Renal pelvis (tissue), 4 donors: ENCODE results near the gene FHIT. TPM values are rescaled to one million over a fixed set of nuclear protein-coding genes. Genes with fewer than 3 reads are reported as not detected.
A peak's percentile ranks its signal among the peaks of the same experiment; 100 is the strongest.

ENCODE experiments used
- DNase-seq: peaks from one replicate; pipeline ENCODE4 v3.0.0-alpha.2; 2013
- polyA plus RNA-seq, 3 donors: library from polyadenylated mRNA; unstranded; fragments of 120-200 nt; gene quantifications; one replicate each; pipeline ENCODE4 v1.2.1, GENCODE V29; 2013; ENCODE audit not compliant: insufficient read length in 3 of 3

FHIT gene
- polyA plus RNA-seq, 3 donors: 22.3 to 28.2 (median 25.5) TPM

DNA sequence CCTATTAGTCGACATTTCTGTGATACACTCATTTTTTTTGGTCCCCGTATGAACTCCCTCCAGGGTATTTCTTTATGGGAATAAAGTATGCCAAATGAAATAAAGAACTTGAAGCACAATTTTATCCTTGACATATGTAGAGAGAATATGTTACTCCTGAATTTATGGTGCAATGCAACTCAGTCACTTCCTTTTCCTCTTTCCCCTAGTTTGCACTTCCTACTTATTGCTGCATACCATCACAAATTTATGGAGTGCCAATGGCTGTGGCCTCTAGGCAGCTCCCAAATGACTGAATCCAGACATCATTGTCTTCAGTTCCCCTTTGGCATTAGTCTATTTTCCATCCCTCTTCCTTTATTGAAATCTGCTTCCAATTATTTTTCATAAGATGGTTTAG lies 403.5 kb downstream of the FHIT start:
- no peak for DNase-seq

DNA sequence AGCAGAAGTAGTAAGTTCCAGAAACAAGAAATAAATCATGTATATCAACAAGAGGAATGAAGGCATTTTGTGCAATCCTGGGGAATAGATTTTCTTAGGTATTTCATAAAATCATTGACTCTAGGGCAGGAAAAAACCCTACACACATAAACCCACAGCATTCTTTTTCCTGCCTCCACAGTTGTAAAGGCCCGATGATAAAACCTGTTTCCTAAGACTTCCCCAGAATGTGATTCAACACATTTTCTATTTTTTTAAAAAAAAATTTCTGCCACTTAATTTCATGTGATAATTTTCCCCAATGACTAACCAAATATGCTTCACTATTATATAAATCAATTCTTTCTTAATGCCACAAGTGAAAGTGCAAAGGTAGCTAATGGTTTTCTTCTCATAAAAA lies 407.0 kb downstream of the FHIT start:
- DNase-seq: no peak

DNA sequence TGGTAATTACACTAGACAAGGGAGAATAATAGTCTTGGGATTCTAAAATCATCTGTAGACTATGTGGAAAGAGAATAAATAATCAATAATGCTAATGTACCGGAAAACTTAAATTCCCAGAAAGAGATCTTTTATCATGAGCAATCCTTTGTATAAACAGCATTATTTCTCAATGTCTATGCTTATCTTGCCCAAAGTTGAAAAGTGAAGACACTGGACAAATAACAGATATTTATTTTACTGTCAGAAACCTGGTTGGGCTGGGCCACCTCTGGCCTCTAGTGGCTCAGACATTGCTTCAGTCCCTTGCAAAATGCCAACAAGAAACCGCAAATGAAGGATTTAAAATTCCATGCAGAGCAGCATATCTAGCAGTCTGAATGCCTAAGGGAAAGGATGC lies 409.9 kb downstream of the FHIT start:
- no peak for DNase-seq

DNA sequence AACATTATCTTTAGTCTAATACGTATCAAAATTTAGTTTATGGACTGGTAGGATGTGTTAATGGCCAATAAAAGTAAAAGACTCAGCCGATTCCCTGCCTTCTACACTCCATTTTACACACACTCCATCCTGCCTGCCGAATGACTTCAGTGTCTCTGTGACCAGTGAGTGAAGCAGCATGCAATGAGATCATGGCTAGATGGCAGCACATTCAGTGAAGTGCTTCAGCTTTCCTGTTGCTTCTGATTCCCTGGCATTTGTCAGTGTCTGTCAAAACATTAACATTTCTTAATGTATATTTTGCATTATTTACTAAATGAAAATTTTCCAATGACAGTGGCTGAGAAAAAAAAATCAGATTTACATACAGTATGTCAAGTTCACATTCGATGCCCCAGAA lies 412.0 kb downstream of the FHIT start:
- DNase-seq: no peak

DNA sequence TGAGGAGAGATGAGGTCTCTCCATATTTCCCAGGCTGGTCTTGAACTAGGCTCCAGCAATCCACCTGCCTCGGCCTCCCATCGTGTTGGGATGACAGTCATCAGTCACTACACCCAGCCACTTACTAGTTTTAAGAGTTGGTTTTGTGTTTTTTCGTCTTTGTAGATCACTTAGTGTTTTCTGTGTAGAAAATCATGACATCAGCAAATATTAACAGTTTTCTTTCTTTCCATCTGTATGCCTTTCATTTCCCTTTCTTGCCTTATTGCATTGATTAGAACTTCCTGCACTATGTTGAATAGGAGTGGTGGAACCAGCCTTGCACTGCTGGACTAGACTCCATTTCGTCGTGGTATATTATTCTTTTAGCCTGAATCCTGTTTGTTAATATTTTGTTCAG lies 415.5 kb downstream of the FHIT start:
- no peak for DNase-seq

DNA sequence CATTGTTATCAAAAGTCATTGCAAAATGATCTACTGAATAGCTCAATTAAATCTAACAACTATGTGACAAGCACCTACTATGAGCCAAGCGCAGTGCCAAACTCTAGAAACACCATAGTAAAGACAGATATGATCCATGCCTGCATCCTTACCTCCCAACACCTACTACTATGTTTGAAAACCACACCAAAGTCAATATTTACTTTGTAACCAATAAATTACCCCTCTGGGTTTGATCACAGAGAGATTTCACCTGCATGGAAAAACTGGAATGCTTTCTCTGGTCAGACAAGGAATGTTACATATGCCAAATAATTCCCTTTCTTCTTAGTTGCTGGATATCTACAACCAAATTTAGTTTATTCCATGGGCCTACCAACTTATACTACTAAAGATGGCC lies 422.2 kb downstream of the FHIT start:
- no peak for DNase-seq

DNA sequence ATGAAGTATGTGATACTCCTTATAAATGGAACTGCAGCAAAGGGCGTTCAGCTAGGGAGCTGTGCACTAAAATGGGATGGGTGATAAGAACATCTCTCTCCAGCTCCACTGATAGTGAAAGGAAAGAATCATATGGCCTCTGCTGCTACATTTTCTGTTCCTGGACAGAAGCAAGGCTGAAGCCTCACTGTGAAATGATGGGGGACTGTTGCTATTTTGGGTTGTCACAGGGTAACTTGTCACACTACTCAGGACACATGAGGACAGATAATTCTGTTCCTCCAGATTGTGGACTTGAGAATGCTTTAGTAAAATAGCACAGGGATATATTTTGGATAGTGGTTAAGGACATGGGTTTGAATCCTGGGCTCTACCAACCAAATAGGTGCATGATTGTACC lies 423.6 kb downstream of the FHIT start:
- no peak for DNase-seq

DNA sequence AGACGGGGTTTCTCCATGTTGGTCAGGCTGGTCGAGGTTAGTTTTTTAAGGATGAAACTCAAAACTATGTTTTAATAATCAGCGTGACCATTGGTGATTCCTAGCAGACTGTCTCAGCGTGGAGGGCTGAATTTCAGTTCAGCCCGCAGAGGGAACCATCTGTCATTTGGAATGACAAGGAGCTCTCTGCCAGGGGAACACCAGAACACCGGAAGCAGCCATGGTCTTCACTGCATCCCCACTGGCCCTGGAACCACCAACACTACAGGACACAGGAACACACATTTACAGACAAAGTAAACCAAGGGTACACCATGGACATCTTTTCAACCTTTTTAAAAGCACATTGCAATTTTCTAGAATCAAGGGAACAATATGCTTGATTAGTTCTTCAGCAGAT lies 424.7 kb downstream of the FHIT start:
- DNase-seq: no peak

DNA sequence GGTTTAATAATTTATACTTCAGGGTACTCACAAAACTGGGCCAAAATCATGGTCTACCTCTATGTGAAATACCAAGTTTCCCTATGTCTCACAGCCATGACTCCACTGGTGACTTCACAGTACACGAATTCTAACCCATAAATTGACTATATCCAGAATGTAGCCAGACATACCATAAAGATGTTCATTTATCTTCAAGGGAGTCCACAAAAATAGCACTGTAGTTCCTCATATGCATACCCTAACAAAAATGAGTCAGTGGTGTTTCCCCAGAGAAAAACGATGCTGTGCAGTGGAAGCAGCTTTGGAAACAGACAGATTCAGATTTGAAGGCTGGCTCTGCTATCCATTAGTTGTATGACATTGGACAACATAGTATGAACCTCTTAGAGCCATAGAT lies 438.8 kb downstream of the FHIT start:
- DNase-seq: no peak

DNA sequence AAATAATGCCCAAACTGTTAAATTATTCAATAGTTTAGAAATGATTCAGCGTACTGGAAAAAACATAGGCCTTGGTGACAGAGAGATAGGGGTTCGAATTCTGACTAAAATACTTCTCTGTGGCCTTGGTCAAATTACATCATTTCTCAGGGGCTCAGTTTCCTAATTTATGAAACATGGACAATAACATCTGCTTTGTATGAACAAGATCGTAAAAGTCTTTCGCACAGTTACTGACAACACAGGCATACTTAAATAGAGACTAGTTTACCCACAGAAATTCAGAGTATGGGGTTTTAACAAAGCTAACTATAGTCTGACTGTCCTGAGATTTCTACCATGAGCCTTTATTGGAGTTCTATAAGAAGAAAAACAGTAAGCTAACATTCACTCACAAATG lies 440.4 kb downstream of the FHIT start:
- no peak for DNase-seq

DNA sequence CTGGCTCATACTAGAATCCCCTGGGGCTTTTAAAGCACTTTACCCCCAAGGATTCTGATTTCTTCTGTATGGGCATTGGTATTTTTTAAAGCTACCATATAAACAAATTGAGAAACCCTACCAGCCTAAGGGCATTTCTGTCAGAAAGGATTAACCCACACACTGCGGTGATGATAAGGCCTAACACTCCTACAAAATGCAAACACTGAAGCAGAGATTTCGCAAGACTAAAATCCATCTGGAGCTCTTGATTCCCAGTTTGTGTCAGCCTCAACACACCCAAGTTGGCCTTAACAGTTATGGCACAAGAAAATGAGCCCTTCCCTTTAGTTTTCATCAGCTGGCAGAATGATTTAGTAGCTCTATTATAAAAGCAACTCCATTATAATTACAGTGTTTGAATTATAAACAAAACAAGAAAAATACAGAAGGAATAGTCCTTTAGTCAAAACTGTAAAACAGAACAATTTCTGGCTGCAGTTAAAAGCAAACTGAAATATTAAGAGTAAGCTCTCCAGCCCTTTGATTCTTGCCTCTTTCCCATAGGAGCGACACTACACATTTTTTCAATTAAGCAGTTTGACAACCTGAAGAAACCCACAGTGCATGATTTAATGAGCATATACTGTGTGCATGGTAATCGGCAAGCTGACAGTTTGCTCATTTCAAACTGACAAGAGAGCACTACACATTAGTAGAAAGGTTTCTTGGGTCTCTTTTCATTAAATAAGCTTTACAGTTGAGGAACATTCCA lies 441.2 kb downstream of the FHIT start:
- DNase-seq: no peak

DNA sequence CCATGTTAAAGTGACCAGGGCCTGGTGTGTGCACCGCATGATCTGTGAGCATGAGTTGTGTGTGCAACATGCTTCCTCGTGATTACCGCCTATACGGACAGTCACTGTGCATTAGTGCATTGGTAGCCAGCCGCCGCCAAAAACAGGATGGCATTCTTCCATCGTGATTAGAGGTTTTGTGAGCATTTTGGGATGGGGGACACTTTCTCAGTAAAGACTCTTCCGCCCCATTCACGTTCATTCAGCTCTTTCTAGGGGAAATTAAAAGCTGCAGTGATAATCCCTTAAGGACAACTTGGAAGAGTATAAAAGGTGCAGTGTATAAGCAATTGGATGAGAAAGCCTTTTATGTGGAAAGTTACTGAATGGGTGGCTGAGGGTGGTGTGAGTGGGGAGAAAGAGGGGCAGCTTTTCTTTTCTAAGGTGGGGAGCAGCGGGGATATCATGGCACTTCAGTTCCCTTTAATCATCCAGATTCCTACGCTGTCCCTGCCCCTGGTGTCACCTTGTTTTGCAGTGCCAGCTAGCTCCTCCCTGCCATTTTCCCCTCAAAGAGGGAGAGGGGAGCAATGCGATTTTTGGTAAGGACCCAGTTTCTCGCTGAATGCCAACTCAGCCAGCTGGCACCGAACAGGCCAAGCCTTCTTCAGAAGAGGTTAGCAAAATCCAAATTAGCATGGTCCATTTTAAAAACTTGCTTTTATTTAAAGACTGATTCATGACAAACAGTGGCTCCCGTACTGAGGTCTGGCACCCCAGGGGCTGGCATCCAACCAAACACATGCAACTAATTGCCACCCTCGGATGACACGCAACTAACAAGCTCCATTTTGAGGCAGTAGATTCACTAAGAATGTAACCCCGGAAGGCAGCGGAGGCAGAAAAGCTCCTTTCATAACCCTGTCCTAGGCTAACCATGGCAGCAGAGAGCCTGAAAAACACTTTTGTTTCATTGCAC lies 447.8 kb downstream of the FHIT start:
- no peak for DNase-seq

DNA sequence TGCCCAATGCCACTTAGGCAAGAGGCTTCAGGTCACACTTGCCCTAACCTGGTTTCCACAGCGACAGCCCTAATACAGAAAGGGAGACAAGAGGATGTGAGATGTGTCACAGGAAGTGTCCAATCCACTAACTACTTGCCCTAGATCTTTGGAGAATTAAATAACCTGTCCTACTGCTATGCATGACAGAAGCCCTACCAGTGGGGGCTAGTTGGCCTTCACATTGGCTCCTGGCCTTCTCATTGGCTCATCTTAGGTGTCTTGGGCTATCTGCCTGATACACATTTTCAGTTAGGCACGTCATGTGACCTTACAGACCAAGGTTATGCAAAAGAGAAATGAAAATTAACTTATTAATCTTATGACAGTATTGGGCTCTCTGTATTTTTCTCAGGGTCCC lies 449.9 kb downstream of the FHIT start:
- no peak for DNase-seq

DNA sequence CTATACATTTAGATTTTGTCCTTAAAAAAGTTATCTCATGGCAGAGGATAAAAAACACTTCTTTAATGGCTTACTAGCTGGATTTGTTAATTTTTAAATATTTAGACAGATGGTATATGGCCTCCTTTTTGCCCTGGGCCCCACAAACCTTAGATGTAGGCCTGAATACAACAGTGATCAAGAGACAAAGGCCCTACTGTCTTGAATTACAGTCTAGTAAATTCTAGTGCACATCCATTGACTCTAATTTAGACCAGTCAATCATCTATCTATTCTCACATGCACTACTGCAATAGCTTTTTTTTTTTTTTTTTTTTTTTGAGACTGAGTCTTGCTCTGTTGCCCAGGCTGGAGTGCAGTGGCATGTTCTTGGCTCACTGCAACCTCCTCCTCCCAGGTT lies 452.8 kb downstream of the FHIT start:
- DNase-seq: no peak

DNA sequence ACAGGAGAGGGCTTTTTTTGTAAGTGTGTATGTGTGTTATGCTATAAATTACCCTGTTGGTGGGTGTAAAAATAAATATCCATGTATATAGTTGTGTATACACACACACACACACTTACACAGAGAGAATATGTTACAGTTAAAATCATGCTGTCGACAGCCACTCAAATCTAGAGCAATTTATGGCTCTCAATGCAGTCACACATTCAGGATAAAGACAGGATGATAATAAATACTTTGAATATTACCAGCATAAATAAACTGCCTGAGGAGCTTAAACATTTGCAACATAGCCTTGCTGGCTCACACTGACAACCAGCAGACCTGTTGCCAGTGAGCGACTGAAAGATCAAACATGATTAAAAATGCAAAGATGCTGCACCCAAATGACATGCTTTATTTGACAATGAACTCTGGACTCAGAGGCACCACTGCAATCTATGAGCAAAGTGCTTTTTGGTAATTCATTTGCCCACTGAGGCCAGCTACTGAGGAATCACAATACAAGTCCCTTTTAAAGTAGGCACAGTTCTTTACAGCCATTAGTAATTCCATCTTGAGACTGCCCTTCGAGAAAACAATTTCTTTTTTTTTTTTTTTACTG lies 458.9 kb downstream of the FHIT start:
- DNase-seq: no peak

DNA sequence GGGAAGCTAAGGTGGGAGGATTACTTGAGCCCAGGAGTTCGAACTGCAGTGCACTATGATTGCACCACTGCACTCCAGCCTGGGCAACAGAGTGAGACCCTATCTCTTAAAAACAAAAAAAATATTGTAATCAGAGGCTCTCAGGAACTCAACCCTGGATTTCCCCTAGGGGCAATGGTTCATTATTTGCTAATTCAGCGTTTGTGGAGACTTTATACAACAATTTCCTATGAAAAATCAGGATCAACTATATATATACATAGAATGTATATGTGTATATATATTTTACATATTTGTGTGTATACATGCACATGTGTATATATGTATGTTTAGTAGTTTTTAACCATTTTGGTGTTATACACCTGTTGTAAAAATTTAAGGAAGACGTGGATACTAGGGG lies 463.1 kb downstream of the FHIT start:
- no peak for DNase-seq

DNA sequence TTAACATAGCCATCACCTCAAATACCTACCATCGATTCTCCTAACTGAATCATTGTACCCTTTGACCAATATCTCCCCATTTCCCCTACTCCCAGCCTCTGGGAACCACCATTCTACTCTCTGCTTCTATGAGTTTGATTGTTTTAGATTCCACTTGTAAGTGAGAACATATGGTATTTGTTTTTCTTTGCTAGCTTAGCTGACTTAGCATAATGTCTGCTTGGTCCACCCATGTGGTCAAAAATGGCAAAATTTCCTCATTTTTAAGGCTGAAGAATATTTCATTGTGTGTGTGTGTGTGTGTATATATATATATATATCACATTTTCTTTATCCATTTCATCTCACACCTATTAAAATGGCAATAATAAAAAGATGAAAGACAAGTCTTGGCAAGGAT lies 469.3 kb downstream of the FHIT start:
- no peak for DNase-seq

DNA sequence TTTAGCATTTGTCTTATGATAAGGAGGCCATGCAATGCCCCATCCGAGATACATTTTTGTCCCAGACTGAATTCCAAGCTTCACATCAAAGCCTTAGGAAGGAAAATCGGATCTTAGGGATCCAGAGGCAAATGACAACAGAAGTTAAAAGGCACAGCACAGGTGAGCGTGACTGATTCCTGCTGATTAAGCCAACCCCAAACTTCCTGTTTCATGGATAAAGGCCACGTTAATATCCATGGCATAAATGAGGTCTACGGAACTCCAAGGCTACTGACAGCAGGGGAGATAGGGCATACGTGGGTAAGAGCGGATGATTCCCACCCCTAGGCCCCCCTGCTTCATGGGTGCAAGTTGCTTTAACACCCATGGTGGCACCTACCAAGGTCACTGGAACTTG lies 471.6 kb downstream of the FHIT start:
- no peak for DNase-seq

DNA sequence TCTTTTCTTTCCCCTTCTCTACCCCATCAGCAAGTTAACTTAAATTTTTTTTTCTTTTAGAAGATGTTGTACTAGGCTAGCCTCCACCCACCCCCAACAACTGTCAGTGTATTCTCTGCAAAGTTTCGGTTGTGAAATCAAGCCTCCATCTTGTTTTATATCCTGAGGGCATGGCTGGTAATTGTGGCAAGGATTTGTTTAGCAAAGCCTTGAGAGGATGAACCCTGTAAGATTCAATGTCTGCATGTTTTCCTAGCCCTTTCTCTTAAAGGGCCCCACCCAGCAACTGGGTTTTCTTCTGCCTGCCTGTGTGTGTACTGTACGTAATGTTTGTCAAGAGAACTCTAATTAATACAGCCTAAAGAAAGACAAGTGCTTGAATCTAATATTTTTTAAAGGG lies 475.3 kb downstream of the FHIT start:
- DNase-seq: no peak

DNA sequence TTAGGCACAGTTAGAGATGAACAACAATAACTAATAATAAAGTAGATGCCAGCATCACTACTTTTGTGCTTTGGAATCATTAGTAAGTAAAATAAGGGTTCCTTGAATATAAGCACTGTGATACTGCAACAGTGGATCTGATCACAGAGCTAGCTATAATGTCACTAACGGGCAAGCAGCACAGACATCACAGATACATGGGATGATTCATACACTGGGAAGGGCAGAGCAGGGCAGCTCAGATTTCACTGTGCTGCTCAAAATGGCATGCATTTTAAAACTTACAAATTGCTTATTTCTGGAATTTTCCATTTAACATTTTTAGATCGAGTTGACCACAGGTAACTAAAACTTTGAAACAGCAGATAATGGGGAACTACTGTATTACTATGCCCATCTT lies 476.6 kb downstream of the FHIT start:
- DNase-seq: no peak

DNA sequence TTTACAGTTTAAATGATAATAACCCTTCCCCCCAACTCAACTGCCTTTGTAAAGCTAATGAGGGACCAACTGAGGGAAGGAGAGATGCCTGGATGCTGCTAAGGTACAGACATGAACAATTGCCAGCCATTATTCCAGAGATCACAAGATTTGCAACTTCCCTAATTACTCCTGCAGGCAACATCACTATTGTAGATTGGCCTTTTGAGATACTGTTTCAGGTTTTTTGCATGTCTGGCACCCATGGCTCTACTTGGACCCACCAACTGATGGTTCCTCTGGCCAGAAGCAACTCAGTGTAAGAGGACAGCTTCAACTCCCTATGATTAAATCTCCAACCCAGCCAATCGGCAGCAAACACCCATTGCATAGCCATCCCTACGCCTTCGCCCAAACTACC lies 478.7 kb downstream of the FHIT start:
- DNase-seq: no peak

DNA sequence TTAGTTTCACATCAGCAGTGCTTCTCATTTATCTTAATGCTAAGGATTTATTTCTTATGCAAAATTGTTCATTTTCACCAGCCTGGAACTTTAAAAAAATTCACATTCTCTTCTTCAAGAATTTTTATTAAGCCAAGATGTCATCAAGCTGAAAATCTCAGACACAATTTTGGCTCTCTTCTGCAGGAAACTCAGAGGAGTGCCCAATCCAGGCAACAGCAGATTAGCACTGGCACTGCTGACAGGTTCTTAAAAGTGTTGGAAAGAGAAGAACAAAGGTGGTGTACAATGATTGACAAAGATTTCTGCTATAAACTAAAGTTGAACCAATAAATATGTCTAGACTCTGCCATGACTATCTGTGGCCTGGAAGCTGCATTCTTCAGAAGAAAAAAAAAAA lies 479.5 kb downstream of the FHIT start:
- DNase-seq: no peak

DNA sequence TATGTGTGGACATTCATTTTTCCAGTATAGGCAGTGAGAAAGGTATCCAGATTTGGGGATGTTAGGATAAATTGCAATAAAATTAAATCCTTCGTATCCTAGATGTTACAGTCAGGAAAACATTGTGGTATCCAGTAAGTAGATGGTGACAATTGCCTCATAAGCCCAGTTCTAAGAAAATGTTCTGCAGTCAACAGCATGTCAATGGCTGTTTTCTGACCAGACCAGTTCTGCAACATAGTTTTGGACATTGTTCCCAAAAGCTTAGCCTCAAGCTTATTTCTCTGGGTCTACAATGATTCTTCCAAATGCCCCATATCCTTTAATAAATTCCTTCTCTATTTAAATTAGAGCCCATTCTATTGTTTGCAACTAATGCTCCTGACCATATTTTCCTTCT lies 480.7 kb downstream of the FHIT start:
- peak; percentile 45 for DNase-seq
